K562 (cell line): ENCODE results near the gene CCDC97. TPM values are rescaled to one million over a fixed set of nuclear protein-coding genes. Genes with fewer than 3 reads are reported as not detected.
A peak's percentile ranks its signal among the peaks of the same experiment; 100 is the strongest.

Source experiments
- CBFB ChIP-seq: sonication (generic); formaldehyde crosslinking; IDR thresholded peaks from 2 replicates; pipeline ENCODE4 v1.4.0; 2020; ENCODE audit warnings: mild to moderate bottlenecking, missing genetic modification reagents
- DNMT1 ChIP-seq: fragments of 450-650 bp; IDR thresholded peaks from 2 replicates; pipeline ENCODE4 v1.6.1; 2016; ENCODE audit warnings: antibody characterized with exemption, mild to moderate bottlenecking
- EHMT2 ChIP-seq: fragments of 450-650 bp; IDR thresholded peaks from 2 replicates; pipeline ENCODE4 v1.6.1; 2018; ENCODE audit warnings: antibody characterized with exemption
- GATAD2B ChIP-seq: fragments of 450-650 bp; IDR thresholded peaks from 2 replicates; pipeline ENCODE4 v1.6.1; 2017; ENCODE audit warnings: mild to moderate bottlenecking, borderline replicate concordance
- HLTF ChIP-seq: fragments of 450-650 bp; IDR thresholded peaks from 2 replicates; pipeline ENCODE4 v1.6.1; 2016
- HNRNPUL1 ChIP-seq: fragments of 200-400 bp; formaldehyde crosslinking; IDR thresholded peaks from 2 replicates; pipeline ENCODE4 v1.6.1; 2017; ENCODE audit warnings: low read length
- MCM3 ChIP-seq: fragments of 450-650 bp; IDR thresholded peaks from 2 replicates; pipeline ENCODE4 v1.6.1; 2016
- MYBL2 ChIP-seq, 2 experiments: fragments of 450-650 bp in 1 of 2; sonication (generic) in 1 of 2; formaldehyde crosslinking in 1 of 2; IDR thresholded peaks; 2 replicates each; pipeline versions ENCODE4 v1.6.1 to v1.8.1; 2017 to 2022; ENCODE audit warnings: borderline replicate concordance in 1 of 2, inconsistent platforms in 1 of 2, low read depth in 1 of 2, mild to moderate bottlenecking in 1 of 2, missing genetic modification reagents in 1 of 2, moderate library complexity in 1 of 2
- PHF20 ChIP-seq: fragments of 450-650 bp; IDR thresholded peaks from 2 replicates; pipeline ENCODE4 v1.6.1; 2018; ENCODE audit not compliant: partially characterized antibody
- TBL1XR1 ChIP-seq, 2 experiments: IDR thresholded peaks; 2 replicates each; pipeline ENCODE4 v1.6.1; 2012; ENCODE audit warnings: improper control_type of control experiment in 2 of 2, low read length in 2 of 2, mild to moderate bottlenecking in 1 of 2
- TFAM ChIP-seq: fragments of 250-450 bp; sonication (Bioruptor Pico); conservative IDR thresholded peaks from 2 replicates; pipeline ENCODE4 v1.5.0; 2021; ENCODE audit warnings: mild to moderate bottlenecking, moderate library complexity
- TRIM24 ChIP-seq, 2 experiments: fragments of 450-650 bp; IDR thresholded peaks; 2 replicates each; pipeline ENCODE4 v1.6.1; 2016
- polyA plus RNA-seq, 8 experiments: library from polyadenylated mRNA; depleted of rRNA in 4 of 8; stranded (reverse) in 5 of 8; unstranded in 3 of 8; fragments of >200 nt; fragmentation: Nextera tagmentation in 2 of 8; fragmentation: Illumina TruSeq in 1 of 8; extraction: Ambion mirVana in 2 of 8; extraction: Trizol in 1 of 8; gene quantifications; 2 replicates each; pipeline versions ENCODE4 v1.2.1 to v1.2.3, GENCODE V29; 2011 to 2014; ENCODE audit warnings: inconsistent platforms in 1 of 8, missing spikeins in 1 of 8
- total RNA-seq, 7 experiments: library from RNA; depleted of rRNA in 6 of 7; stranded (reverse); fragments of >200 nt in 6 of 7; fragmentation: Illumina TruSeq in 2 of 7; extraction: Trizol in 2 of 7; gene quantifications; 2 replicates each; pipeline versions ENCODE4 v1.2.1 to v1.2.3, GENCODE V29; 2011 to 2021; ENCODE audit warnings: low replicate concordance in 1 of 7
- TF ChIP-seq, protein P1 (sequence below): fragments of 450-650 bp; IDR thresholded peaks from 2 replicates; pipeline ENCODE4 v1.6.1; 2016; ENCODE audit warnings: low read depth
- TF ChIP-seq, protein P2 (sequence below): fragments of 450-650 bp; IDR thresholded peaks from 2 replicates; pipeline ENCODE4 v1.6.1; 2017; ENCODE audit warnings: antibody characterized with exemption
- TF ChIP-seq, protein P3 (sequence below): fragments of 450-650 bp; formaldehyde crosslinking; IDR thresholded peaks from 2 replicates; pipeline ENCODE4 v1.4.0; 2022; ENCODE audit warnings: mild to moderate bottlenecking, moderate library complexity
- TF ChIP-seq, protein P4 (sequence below): fragments of 250-450 bp; sonication (Bioruptor Pico); IDR thresholded peaks from 2 replicates; pipeline ENCODE4 v1.8.0; 2021; ENCODE audit warnings: mild to moderate bottlenecking, moderate library complexity

Gene CCDC97
- total and polyA plus RNA-seq, 9 of the 15 experiments (the other 6 are each of a cell fraction or from before 2014, with no cell fraction given), result 0.60 to 16.5 (median 7.0) TPM

DNA sequence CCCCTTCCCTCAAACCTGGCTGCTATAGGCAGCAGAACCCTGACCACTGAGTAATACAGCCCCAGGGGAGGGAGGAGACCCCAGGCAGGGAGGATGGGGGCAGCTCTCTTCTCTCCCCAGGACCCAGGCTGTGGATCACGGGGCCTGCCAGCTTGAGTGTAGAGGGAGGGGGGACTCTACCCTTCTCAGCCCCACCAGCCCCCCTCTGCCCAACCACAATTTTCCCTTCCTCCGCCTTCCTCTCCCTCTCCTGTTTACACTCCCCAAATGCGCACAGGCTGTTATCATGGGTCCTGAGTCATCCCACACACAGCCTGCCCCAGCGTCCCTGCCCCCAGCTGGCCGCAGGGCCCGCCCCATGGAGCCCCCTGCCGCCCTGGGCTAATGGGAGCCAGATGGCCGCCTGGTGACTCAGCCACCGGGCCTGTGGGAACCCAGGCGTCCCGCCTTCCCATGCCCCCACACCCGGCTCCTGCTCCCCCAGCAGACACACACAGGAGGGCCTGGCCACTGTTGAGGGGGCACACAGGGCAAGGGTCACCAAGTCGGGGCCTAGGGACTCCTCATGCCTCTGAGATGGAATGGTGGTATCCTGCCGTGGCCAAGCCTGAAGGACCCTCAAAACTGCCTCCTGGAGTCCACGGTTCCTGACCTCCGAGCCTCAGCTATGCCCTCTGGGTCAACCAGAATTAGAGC lies 13.6 kb downstream of the CCDC97 start (continued):
- TF ChIP-seq, protein P1, sequence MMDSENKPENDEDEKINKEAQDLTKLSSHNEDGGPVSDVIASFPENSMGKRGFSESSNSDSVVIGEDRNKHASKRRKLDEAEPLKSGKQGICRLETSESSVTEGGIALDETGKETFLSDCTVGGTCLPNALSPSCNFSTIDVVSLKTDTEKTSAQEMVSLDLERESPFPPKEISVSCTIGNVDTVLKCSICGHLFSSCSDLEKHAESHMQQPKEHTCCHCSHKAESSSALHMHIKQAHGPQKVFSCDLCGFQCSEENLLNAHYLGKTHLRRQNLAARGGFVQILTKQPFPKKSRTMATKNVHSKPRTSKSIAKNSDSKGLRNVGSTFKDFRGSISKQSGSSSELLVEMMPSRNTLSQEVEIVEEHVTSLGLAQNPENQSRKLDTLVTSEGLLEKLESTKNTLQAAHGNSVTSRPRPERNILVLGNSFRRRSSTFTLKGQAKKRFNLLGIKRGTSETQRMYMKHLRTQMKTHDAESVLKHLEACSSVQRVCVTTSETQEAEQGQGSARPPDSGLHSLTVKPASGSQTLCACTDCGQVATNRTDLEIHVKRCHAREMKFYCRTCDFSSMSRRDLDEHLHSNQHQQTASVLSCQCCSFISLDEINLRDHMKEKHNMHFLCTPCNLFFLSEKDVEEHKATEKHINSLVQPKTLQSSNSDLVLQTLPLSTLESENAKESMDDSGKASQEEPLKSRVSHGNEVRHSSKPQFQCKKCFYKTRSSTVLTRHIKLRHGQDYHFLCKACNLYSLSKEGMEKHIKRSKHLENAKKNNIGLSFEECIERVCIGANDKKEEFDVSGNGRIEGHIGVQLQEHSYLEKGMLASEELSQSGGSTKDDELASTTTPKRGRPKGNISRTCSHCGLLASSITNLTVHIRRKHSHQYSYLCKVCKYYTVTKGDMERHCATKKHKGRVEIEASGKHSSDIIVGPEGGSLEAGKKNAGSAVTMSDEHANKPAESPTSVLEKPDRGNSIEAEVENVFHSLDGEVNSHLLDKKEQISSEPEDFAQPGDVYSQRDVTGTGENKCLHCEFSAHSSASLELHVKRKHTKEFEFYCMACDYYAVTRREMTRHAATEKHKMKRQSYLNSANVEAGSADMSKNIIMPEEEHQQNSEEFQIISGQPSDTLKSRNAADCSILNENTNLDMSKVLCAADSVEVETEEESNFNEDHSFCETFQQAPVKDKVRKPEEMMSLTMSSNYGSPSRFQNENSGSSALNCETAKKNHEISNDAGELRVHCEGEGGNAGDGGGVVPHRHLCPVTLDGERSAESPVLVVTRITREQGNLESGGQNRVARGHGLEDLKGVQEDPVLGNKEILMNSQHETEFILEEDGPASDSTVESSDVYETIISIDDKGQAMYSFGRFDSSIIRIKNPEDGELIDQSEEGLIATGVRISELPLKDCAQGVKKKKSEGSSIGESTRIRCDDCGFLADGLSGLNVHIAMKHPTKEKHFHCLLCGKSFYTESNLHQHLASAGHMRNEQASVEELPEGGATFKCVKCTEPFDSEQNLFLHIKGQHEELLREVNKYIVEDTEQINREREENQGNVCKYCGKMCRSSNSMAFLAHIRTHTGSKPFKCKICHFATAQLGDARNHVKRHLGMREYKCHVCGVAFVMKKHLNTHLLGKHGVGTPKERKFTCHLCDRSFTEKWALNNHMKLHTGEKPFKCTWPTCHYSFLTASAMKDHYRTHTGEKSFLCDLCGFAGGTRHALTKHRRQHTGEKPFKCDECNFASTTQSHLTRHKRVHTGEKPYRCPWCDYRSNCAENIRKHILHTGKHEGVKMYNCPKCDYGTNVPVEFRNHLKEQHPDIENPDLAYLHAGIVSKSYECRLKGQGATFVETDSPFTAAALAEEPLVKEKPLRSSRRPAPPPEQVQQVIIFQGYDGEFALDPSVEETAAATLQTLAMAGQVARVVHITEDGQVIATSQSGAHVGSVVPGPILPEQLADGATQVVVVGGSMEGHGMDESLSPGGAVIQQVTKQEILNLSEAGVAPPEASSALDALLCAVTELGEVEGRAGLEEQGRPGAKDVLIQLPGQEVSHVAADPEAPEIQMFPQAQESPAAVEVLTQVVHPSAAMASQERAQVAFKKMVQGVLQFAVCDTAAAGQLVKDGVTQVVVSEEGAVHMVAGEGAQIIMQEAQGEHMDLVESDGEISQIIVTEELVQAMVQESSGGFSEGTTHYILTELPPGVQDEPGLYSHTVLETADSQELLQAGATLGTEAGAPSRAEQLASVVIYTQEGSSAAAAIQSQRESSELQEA, result no peak
- TF ChIP-seq HNRNPUL1 (no peak), MYBL2 (IDR thresholded peaks at IDR 0.05; ENCODE audit: low read depth) (no peak), MYBL2 (CRISPR knock-in tag; IDR thresholded peaks at IDR 0.05; ENCODE audit: borderline replicate concordance) (no peak), TFAM (CRISPR knock-in tag) (no peak), PHF20 (no peak), TBL1XR1 (IDR thresholded peaks at IDR 0.05; ENCODE audit: low read length in 2 of 2) (peak in 1 of 2 experiments; percentile 85; a peak in 2 of 4 replicates), MCM3 (no peak), GATAD2B (peak; percentile 77; the same call in 1 of the 2 replicates), DNMT1 (no peak), EHMT2 (no peak), CBFB (no peak), HLTF (no peak), TRIM24 (IDR thresholded peaks at IDR 0.05) (peak; percentile 59 to 81; a peak in 3 of 4 replicates)
- TF ChIP-seq, protein P2, sequence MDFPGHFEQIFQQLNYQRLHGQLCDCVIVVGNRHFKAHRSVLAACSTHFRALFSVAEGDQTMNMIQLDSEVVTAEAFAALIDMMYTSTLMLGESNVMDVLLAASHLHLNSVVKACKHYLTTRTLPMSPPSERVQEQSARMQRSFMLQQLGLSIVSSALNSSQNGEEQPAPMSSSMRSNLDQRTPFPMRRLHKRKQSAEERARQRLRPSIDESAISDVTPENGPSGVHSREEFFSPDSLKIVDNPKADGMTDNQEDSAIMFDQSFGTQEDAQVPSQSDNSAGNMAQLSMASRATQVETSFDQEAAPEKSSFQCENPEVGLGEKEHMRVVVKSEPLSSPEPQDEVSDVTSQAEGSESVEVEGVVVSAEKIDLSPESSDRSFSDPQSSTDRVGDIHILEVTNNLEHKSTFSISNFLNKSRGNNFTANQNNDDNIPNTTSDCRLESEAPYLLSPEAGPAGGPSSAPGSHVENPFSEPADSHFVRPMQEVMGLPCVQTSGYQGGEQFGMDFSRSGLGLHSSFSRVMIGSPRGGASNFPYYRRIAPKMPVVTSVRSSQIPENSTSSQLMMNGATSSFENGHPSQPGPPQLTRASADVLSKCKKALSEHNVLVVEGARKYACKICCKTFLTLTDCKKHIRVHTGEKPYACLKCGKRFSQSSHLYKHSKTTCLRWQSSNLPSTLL, result no peak
- TF ChIP-seq, protein P3, sequence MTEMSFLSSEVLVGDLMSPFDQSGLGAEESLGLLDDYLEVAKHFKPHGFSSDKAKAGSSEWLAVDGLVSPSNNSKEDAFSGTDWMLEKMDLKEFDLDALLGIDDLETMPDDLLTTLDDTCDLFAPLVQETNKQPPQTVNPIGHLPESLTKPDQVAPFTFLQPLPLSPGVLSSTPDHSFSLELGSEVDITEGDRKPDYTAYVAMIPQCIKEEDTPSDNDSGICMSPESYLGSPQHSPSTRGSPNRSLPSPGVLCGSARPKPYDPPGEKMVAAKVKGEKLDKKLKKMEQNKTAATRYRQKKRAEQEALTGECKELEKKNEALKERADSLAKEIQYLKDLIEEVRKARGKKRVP (CRISPR knock-in tag), result 0 out of 2 replicates have a peak, but pooled peaks have one; percentile 20
- TF ChIP-seq, protein P4, sequence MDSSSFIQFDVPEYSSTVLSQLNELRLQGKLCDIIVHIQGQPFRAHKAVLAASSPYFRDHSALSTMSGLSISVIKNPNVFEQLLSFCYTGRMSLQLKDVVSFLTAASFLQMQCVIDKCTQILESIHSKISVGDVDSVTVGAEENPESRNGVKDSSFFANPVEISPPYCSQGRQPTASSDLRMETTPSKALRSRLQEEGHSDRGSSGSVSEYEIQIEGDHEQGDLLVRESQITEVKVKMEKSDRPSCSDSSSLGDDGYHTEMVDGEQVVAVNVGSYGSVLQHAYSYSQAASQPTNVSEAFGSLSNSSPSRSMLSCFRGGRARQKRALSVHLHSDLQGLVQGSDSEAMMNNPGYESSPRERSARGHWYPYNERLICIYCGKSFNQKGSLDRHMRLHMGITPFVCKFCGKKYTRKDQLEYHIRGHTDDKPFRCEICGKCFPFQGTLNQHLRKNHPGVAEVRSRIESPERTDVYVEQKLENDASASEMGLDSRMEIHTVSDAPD, result no peak
